ENCODE data around the gene EDN3. TPM values are rescaled to one million over a fixed set of nuclear protein-coding genes. Genes with fewer than 3 reads are reported as not detected.

Gene EDN3
- total and polyA plus RNA-seq, 2 donors (not counting 3 experiments of a cell fraction or from before 2014, with no cell fraction given), result not detected

GRCh38 chr20:59265298-59265697 lies 35.1 kb upstream of the EDN3 start:
- Histone ChIP-seq H3K36me3 (ENCODE audit: control insufficient read depth in 2 of 2, extremely low read depth in 1 of 2, insufficient read depth in 2 of 2, low read length in 2 of 2) (no peaks in the 10 kb centered on the region), H2AFZ (ENCODE audit: low read depth, low read length) (no peak overlapping the region), H3K27ac (ENCODE audit: insufficient read depth, low read depth, low read length) (no peak overlapping the region), H3K79me2 (ENCODE audit: control insufficient read depth, insufficient read depth, low read length) (no peaks in the 10 kb centered on the region), H3K4me2 (ENCODE audit: insufficient read depth, low read length) (no peak overlapping the region), H3K4me3 (replicated peaks in 1 of 3; ENCODE audit: insufficient read depth in 1 of 3, low read depth in 1 of 3, low read length in 3 of 3) (no peak overlapping the region), H3K9me1 (replicated peaks; ENCODE audit: control insufficient read depth, extremely low read depth, insufficient read depth, low read length) (no peaks in the 10 kb centered on the region), H3K4me1 (ENCODE audit: control insufficient read depth, extremely low read depth, insufficient read depth, low read length) (no peaks in the 10 kb centered on the region), H4K20me1 (replicated peaks; ENCODE audit: control insufficient read depth, extremely low read depth, insufficient read depth, low read length) (no peaks in the 10 kb centered on the region), H3K9ac (replicated peaks; ENCODE audit: extremely low read depth, insufficient read depth, low read length) (no peak overlapping the region), H3K27me3 (ENCODE audit: control insufficient read depth in 2 of 2, insufficient read depth in 2 of 2, low read length in 2 of 2) (no peaks in the 10 kb centered on the region), H3K9me3 (replicated peaks; ENCODE audit: control insufficient read depth, insufficient read depth, low read length) (no peaks in the 10 kb centered on the region)
- ChIA-PET CTCF (no interaction called here), POLR2A (no interaction called here)
- TF ChIP-seq POLR2AphosphoS5 (IDR thresholded peaks at IDR 0.05; ENCODE audit: insufficient read depth, low read depth, low read length), result no peak
- no peak for FAIRE-seq
- intact Hi-C loops (cut with micrococcal nuclease), result no loop called here
- no TSS peak for BruUV-seq (replicated peaks)
- DNase-seq (ENCODE audit: low read depth, low spot score), result no peak
- dilution Hi-C loops (cut with MboI; ENCODE audit: extremely low pct_ligation_motif_present, low sequenced_read_pairs), result no loop called here

GRCh38 chr20:59268870-59269269 lies 31.5 kb upstream of the EDN3 start:
- Histone ChIP-seq H3K9me1 (replicated peaks; ENCODE audit: control insufficient read depth, extremely low read depth, insufficient read depth, low read length) (no peaks in the 10 kb centered on the region), H3K4me1 (ENCODE audit: control insufficient read depth, extremely low read depth, insufficient read depth, low read length) (no peaks in the 10 kb centered on the region), H3K9me3 (replicated peaks; ENCODE audit: control insufficient read depth, insufficient read depth, low read length) (no peaks in the 10 kb centered on the region), H3K4me2 (ENCODE audit: insufficient read depth, low read length) (no peak overlapping the region), H3K36me3 (ENCODE audit: control insufficient read depth in 2 of 2, extremely low read depth in 1 of 2, insufficient read depth in 2 of 2, low read length in 2 of 2) (no peaks in the 10 kb centered on the region), H3K27me3 (ENCODE audit: control insufficient read depth in 2 of 2, insufficient read depth in 2 of 2, low read length in 2 of 2) (no peaks in the 10 kb centered on the region), H3K27ac (ENCODE audit: insufficient read depth, low read depth, low read length) (no peak overlapping the region), H2AFZ (ENCODE audit: low read depth, low read length) (no peak overlapping the region), H3K9ac (replicated peaks; ENCODE audit: extremely low read depth, insufficient read depth, low read length) (no peak overlapping the region), H4K20me1 (replicated peaks; ENCODE audit: control insufficient read depth, extremely low read depth, insufficient read depth, low read length) (no peaks in the 10 kb centered on the region), H3K79me2 (ENCODE audit: control insufficient read depth, insufficient read depth, low read length) (no peaks in the 10 kb centered on the region), H3K4me3 (replicated peaks in 1 of 3; ENCODE audit: insufficient read depth in 1 of 3, low read depth in 1 of 3, low read length in 3 of 3) (no peak overlapping the region)
- no peak for DNase-seq (ENCODE audit: low read depth, low spot score)
- BruUV-seq (replicated peaks), result no TSS peak
- ChIA-PET POLR2A (no interaction called here), CTCF (no interaction called here)
- TF ChIP-seq CTCF (IDR thresholded peaks at IDR 0.05; ENCODE audit: extremely low read depth in 1 of 2, insufficient read depth in 1 of 2, low read depth in 1 of 2, low read length in 2 of 2), result no peak
- no peak for TF ChIP-seq EZH2 (IDR thresholded peaks at IDR 0.05; ENCODE audit: borderline replicate concordance, low read depth, low read length, severe bottlenecking)
- no peak for TF ChIP-seq JUN (IDR thresholded peaks at IDR 0.05; ENCODE audit: borderline replicate concordance, insufficient read depth, insufficient read length, low read depth)
- TF ChIP-seq FOS (IDR thresholded peaks at IDR 0.05; ENCODE audit: borderline replicate concordance, insufficient read depth, low read length), result no peak
- TF ChIP-seq GATA2 (IDR thresholded peaks at IDR 0.05; ENCODE audit: insufficient read depth, insufficient read length, low read depth, low read length), result no peak
- no peak for TF ChIP-seq MAX (IDR thresholded peaks at IDR 0.05; ENCODE audit: insufficient read depth, insufficient read length)
- TF ChIP-seq POLR2AphosphoS5 (IDR thresholded peaks at IDR 0.05; ENCODE audit: insufficient read depth, low read depth, low read length), result no peak
- no peak for TF ChIP-seq MYC (IDR thresholded peaks at IDR 0.05; ENCODE audit: low read depth, low read length)
- no peak for TF ChIP-seq POLR2A (IDR thresholded peaks at IDR 0.05; ENCODE audit: low read depth, low read length)
- dilution Hi-C loops (cut with MboI; ENCODE audit: extremely low pct_ligation_motif_present, low sequenced_read_pairs) (no loop called here), intact Hi-C loops (cut with micrococcal nuclease) (no loop called here)
- FAIRE-seq, result no peak

All from endothelial cell of umbilical vein (primary cell).